GM12878 (cell line): Measurements from ENCODE around the gene UNC119. TPM values are rescaled to one million over a fixed set of nuclear protein-coding genes. Genes with fewer than 3 reads are reported as not detected.

ENCODE experiments used
- ATAC-seq: fragments of 200-7000 bp; cut with Tn5 transposase; 3 replicates; pipeline ENCODE4 v1.9.1; 2020; ENCODE audit warnings: mild to moderate bottlenecking, moderate library complexity
- BruUV-seq: library from RNA; stranded (reverse); fragments of 400-500 nt; replicated peaks from 2 replicates; lab custom pipeline; 2021; lab: Mats Ljungman, UMichigan
- CTCF ChIA-PET: fragments of 300-600 bp; sonication (Branson Sonifier 250); formaldehyde crosslinking; extraction: SDS; loops from one replicate; lab custom pipeline; 2021; ENCODE audit warnings: inconsistent platforms; lab: Yijun Ruan, JAX
- POLR2A ChIA-PET: fragments of 350-600 bp; formaldehyde crosslinking; extraction: SDS; loops from one replicate; lab custom pipeline; 2021; ENCODE audit warnings: inconsistent platforms; lab: Charles Lee
- RAD21 ChIA-PET: fragments of 300-600 bp; sonication (Branson Sonifier 250); formaldehyde crosslinking; loops from one replicate; lab custom pipeline; 2023; ENCODE audit warnings: antibody characterized with exemption; ENCODE audit not compliant: unreplicated experiment; lab: Charles Lee
- SMC1A ChIA-PET: fragments of 300-600 bp; sonication (Branson Sonifier 250); formaldehyde crosslinking; loops from one replicate; lab custom pipeline; 2023; ENCODE audit not compliant: unreplicated experiment, uncharacterized antibody; lab: Charles Lee
- DNase-seq: peaks from one replicate; pipeline ENCODE4 v3.0.0-alpha.2; 2011; ENCODE audit warnings: low read depth, low spot score
- FAIRE-seq: peaks from 3 replicates; lab custom pipeline; 2011; peaks lifted over from hg19 to GRCh38; lab: Jason Lieb, UNC
- H2AFZ ChIP-seq: 2 replicates; pipeline ENCODE4 v1.6.0; 2011; ENCODE audit warnings: low read depth, low read length, control low read depth; ENCODE audit not compliant: control insufficient read depth
- H3K27ac ChIP-seq: 2 replicates; pipeline ENCODE4 v1.5.1; 2011; ENCODE audit warnings: control low read depth; ENCODE audit not compliant: control insufficient read depth, insufficient read depth
- H3K27me3 ChIP-seq, 2 experiments: replicated peaks in 1 of 2; 2 replicates each; pipeline versions ENCODE4 v1.6.0 to v1.6.1; 2011; ENCODE audit warnings: low read length in 1 of 2; ENCODE audit not compliant: control insufficient read depth in 2 of 2, insufficient read depth in 2 of 2
- H3K36me3 ChIP-seq, 2 experiments: 2 replicates each; pipeline ENCODE4 v1.5.1; 2011; ENCODE audit warnings: low read length in 1 of 2; ENCODE audit not compliant: control insufficient read depth in 2 of 2, insufficient read depth in 2 of 2
- H3K4me1 ChIP-seq: 2 replicates; pipeline ENCODE4 v1.6.1; 2011; ENCODE audit warnings: mild to moderate bottlenecking, low read length, moderate library complexity, mixed read lengths; ENCODE audit not compliant: control insufficient read depth, insufficient read depth
- H3K4me2 ChIP-seq: 2 replicates; pipeline ENCODE4 v1.6.0; 2011; ENCODE audit warnings: control low read depth; ENCODE audit not compliant: control insufficient read depth, insufficient read depth
- H3K4me3 ChIP-seq: fragments of 200-600 bp; sonication (generic); 2 replicates; pipeline ENCODE4 v1.5.1; 2016
- H3K79me2 ChIP-seq: 2 replicates; pipeline ENCODE4 v1.6.0; 2011; ENCODE audit warnings: low read length; ENCODE audit not compliant: control insufficient read depth, insufficient read depth
- H3K9ac ChIP-seq: 2 replicates; pipeline ENCODE4 v1.8.0; 2011; ENCODE audit warnings: low read length, control low read depth, mixed read lengths; ENCODE audit not compliant: control insufficient read depth, insufficient read depth
- H3K9me3 ChIP-seq: replicated peaks from 3 replicates; pipeline ENCODE4 v1.5.1; 2011; ENCODE audit warnings: mild to moderate bottlenecking, low read length; ENCODE audit not compliant: control insufficient read depth, insufficient read depth
- H4K20me1 ChIP-seq: 2 replicates; pipeline ENCODE4 v1.6.0; 2011; ENCODE audit not compliant: control insufficient read depth, insufficient read depth
- BRCA1 ChIP-seq: IDR thresholded peaks from 2 replicates; pipeline ENCODE4 v1.6.1; 2011; ENCODE audit warnings: low read depth, low read length, improper control_type of control experiment
- POLR2A ChIP-seq: IDR thresholded peaks from 2 replicates; pipeline ENCODE4 v1.6.1; 2011; ENCODE audit warnings: low read depth, mild to moderate bottlenecking, low read length
- POLR2AphosphoS2 ChIP-seq: IDR thresholded peaks from 2 replicates; pipeline ENCODE4 v1.6.1; 2011; ENCODE audit warnings: low read depth, mild to moderate bottlenecking, low read length, improper control_type of control experiment, moderate library complexity
- POLR2AphosphoS5 ChIP-seq: IDR thresholded peaks from 2 replicates; pipeline ENCODE4 v1.6.1; 2011; ENCODE audit warnings: mild to moderate bottlenecking, low read length, inconsistent platforms
- RCOR1 ChIP-seq: conservative IDR thresholded peaks from 2 replicates; pipeline ENCODE4 v1.6.1; 2012; ENCODE audit warnings: low read depth, low read length, improper control_type of control experiment
- SMARCA5 ChIP-seq: fragments of 450-650 bp; IDR thresholded peaks from 2 replicates; pipeline ENCODE4 v1.6.1; 2017; ENCODE audit warnings: mild to moderate bottlenecking
- SUPT20H ChIP-seq: IDR thresholded peaks from 2 replicates; pipeline ENCODE4 v1.6.1; 2011; ENCODE audit warnings: low read depth, mild to moderate bottlenecking, low read length, moderate library complexity, borderline replicate concordance; ENCODE audit not compliant: control insufficient read depth
- WGBS: methylation state at CpG from one replicate; pipeline ENCODE4 v1.1.6; 2016; ENCODE audit warnings: low lambda C conversion rate; ENCODE audit not compliant: insufficient replicate concordance, insufficient coverage; ENCODE audit errors: missing lambda C conversion rate; 5-methylcytosine and 5-hydroxymethylcytosine counted together
- in situ Hi-C: fragments of 300-500 bp; cut with MboI; formaldehyde crosslinking; loops from 9 replicates; pipeline ENCODE4 v1.14.3; 2018; ENCODE audit warnings: mixed read lengths
- intact Hi-C: fragments of 100-400 bp; cut with micrococcal nuclease; formaldehyde crosslinking; loops from one replicate; pipeline ENCODE4 v1.14.2; 2022; ENCODE audit not compliant: unreplicated experiment
- polyA plus RNA-seq, 11 experiments: library from polyadenylated mRNA; depleted of rRNA in 4 of 11; unstranded in 6 of 11; stranded (reverse) in 5 of 11; fragments of >200 nt; fragmentation: Nextera tagmentation in 4 of 11; fragmentation: Illumina TruSeq in 1 of 11; extraction: Ambion mirVana in 4 of 11; extraction: Trizol in 1 of 11; gene quantifications; 1 replicate in 1 of 11; 2 replicates in 10 of 11; pipeline versions ENCODE4 v1.2.1 to v1.2.3, GENCODE V29; 2011 to 2016; ENCODE audit warnings: inconsistent platforms in 2 of 11, missing spikeins in 2 of 11, low read depth in 1 of 11
- total RNA-seq, 4 experiments: library from RNA; depleted of rRNA in 3 of 4; stranded (reverse); fragments of >200 nt in 3 of 4; fragmentation: Illumina TruSeq in 1 of 4; extraction: Trizol in 1 of 4; gene quantifications; 2 replicates each; pipeline versions ENCODE4 v1.2.1 to v1.2.3, GENCODE V29; 2013 to 2021
- TF ChIP-seq, protein P1 (sequence below): IDR thresholded peaks from 2 replicates; pipeline ENCODE4 v1.6.1; 2012; ENCODE audit warnings: low read depth, low read length, improper control_type of control experiment
- TF ChIP-seq, protein P2 (sequence below): fragments of 450-650 bp; IDR thresholded peaks from 2 replicates; pipeline ENCODE4 v1.6.1; 2016; ENCODE audit warnings: mild to moderate bottlenecking

Gene UNC119
- total and polyA plus RNA-seq, 10 of the 15 experiments (the other 5 are each of a cell fraction or from before 2014, with no cell fraction given), result 2.7 to 436 (median 57.8) TPM

DNA sequence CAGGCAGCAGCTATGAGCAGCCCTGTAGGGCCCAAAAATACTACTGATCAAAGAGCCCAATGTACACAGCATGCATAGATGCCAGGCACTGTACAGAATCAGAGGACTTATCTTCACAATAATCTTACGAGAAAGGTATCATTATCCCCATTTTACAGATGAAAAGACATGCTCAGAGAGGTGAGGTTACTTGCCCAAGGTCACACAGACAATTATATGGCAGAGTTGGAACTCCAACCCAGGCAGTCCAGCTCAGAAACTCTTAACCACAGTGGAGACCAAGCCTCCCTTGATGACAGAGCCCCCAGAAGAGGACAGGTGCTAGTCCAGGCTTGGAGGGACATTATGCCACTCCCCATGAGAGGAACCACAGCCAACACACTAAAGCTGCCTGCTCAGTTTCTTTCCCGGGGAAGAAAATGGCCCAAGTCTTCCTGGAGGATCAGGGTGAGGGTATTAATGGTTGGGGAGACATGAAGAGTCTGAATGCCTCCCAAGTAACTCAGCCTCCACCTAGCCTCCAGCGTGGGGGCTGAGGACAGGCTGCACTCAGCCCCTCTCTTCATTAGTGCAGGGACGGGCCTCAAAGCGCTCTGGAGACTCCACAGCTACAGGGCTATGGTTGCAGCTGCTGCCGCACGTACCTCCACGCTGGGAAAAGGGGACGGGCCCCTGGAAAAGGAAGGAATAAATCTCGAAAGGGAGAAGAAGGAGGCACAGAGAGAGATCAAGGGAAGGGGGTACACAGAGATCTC is 826 bp downstream of the UNC119 start:
- Histone ChIP-seq H3K4me3 (peak overlapping the region; percentile 98), H3K79me2 (peaks cover 50% of the 10 kb centered on the region), H3K9ac (peak overlapping the region; percentile 79), H3K4me1 (peaks cover 38% of the 10 kb centered on the region), H3K4me2 (peak overlapping the region; percentile 97), H3K27me3 (no peaks in the 10 kb centered on the region), H2AFZ (no peak overlapping the region), H4K20me1 (no peaks in the 10 kb centered on the region), H3K27ac (peak overlapping the region; percentile 73), H3K36me3 (peaks cover 17 to 25% of the 10 kb centered on the region in 2 experiments; a peak in 3 of 4 replicates), H3K9me3 (no peaks in the 10 kb centered on the region)
- BruUV-seq, result no TSS peak
- intact Hi-C loops (loop anchor here (1.0 to 10.0 kb wide), 2 partner anchors 16 to 163 kb away; partner anchors contain the start of genes PROCA1, RAB34 and RPL23A), in situ Hi-C loops (loop anchor here (25.0 kb wide), 1 partner anchor 1064 kb away; no protein-coding TSS in a partner anchor)
- TF ChIP-seq, protein P1, sequence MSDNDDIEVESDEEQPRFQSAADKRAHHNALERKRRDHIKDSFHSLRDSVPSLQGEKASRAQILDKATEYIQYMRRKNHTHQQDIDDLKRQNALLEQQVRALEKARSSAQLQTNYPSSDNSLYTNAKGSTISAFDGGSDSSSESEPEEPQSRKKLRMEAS, result no peak
- TF ChIP-seq POLR2AphosphoS2, result 0 out of 2 replicates have a peak, but pooled peaks have one; percentile 6
- TF ChIP-seq SMARCA5, result peak; percentile 53; the same call in 1 of the 2 replicates
- TF ChIP-seq POLR2AphosphoS5, result 0 out of 2 replicates have a peak, but pooled peaks have one; percentile 19
- TF ChIP-seq, protein P2, sequence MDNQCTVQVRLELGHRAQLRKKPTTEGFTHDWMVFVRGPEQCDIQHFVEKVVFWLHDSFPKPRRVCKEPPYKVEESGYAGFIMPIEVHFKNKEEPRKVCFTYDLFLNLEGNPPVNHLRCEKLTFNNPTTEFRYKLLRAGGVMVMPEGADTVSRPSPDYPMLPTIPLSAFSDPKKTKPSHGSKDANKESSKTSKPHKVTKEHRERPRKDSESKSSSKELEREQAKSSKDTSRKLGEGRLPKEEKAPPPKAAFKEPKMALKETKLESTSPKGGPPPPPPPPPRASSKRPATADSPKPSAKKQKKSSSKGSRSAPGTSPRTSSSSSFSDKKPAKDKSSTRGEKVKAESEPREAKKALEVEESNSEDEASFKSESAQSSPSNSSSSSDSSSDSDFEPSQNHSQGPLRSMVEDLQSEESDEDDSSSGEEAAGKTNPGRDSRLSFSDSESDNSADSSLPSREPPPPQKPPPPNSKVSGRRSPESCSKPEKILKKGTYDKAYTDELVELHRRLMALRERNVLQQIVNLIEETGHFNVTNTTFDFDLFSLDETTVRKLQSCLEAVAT, result 0 out of 2 replicates have a peak, but pooled peaks have one; percentile 25
- 0 out of 2 replicates have a peak, but pooled peaks have one; percentile 15 for TF ChIP-seq POLR2A
- TF ChIP-seq SUPT20H, result no peak
- no peak for TF ChIP-seq BRCA1
- TF ChIP-seq RCOR1, result no peak
- WGBS, result 22% methylated on average over 10 of the region's 10 CpGs
- ChIA-PET CTCF (interaction anchor here (1.0 to 13.9 kb wide), 11 partner anchors 11 to 135 kb away, joined by 3 to 316 read pairs (median 16); partner anchors contain the start of genes ALDOC, BLTP2, PIGS and RSKR), RAD21 (interaction anchor here (0.6 to 8.3 kb wide), 9 partner anchors 17 to 175 kb away, joined by 3 to 102 read pairs (median 6); partner anchors contain the start of genes ALDOC and PIGS), POLR2A (interaction anchor here (1.0 to 9.1 kb wide), 12 partner anchors 18 to 93 kb away, joined by 3 to 148 read pairs (median 8); partner anchors contain the start of genes ALDOC, BLTP2 and PIGS), SMC1A (interaction anchor here (0.6 to 6.1 kb wide), 11 partner anchors 10 to 276 kb away, joined by 3 to 89 read pairs (median 5); partner anchors contain the start of genes ALDOC, PIGS, RSKR and SPAG5)
- no peak for DNase-seq
- no peak for ATAC-seq
- no peak for FAIRE-seq
